NK-92 (cell line): ENCODE results near the gene UBA3.

Source experiments
- DNase-seq: peaks from one replicate; lab custom pipeline; 2025; ENCODE audit not compliant: unreplicated experiment; lab: John Stamatoyannopoulos, UW

The UBA3 gene

DNA sequence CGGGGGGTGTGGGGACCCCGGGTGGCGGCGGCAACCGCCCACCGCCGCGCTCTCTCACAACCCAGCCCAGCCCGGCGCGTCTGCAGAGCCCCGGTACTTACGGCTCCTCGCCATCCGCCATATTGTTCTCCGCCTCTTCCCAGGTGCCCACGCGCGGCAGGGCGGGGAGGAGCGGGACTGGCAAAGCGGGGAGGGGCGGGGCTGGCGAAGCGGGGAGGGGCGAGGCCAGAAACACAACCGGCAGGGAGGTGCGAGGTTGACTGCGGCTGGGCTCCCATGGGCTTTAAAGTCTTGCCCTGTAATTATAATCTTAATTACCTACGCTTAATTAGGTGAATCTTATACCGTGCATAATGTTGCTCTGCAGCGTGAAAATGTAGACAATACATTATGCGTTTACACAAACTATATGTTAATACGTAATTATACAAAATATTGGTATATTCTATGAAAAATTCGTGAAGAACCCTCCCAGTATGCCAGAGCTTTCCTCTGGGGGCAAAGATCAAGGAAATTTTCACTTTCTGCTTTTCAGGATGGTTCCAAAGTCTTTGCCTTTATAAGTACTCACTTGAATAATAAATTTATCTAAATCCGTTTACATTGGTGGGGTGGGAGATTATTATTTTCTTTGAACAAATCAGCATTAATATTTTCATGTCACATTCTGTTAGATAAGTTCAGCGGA lies at the start of gene UBA3:
TSS of gene UBA3 (minus strand) at position 133 of the 688 bp plus-strand sequence. CDS start at position 121, 12 bp downstream.
- DNase-seq: peak; percentile 52

- no peak for DNase-seq
These were observed 49.4 kb upstream of the UBA3 start for GRCh38 chr3:69129531-69129930.

GRCh38 chr3:69128509-69128908 lies 48.3 kb upstream of the UBA3 start:
- DNase-seq: no peak

GRCh38 chr3:69126999-69127398 lies 46.8 kb upstream of the UBA3 start:
- DNase-seq: no peak

DNA sequence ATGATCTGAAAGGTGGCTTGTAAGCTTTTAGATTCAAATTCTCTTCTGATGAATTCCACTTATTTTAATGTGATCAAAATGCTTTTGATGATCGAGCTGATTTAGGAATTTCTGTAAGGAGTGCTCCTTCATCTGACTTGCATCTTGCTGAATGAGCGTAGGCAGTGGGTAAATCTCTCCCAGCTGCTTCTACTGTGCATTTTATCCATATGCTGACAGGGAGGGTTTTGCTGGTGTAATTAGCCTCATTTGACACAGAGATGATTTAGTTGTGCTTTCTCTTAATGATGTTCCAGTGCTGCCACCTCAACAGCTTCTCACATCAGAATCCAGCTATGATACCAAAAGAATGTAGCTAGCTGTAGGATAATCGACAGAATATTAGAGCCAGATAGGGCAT lies 46.1 kb upstream of the UBA3 start:
- DNase-seq: no peak

DNA sequence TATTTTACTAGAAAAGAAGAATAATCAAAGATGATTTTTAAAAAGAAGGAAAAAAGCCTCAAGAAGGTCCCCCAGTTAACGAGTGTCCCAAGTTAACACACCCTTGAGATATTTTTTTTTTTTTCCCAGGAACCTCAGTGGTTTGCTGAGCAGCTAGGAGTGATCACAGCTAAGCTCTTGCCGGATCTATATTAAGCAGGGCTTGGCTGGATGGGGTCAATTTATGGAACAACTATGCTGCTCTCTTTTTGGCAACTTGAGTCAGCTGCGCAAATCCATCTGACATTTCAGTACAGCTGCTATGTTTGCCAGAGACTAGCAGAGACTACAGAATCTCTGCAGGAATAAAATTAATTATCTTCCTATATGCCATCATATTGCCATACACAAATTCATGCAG lies 42.2 kb upstream of the UBA3 start, which contains the start of gene LMOD3:
TSS of gene LMOD3 (minus strand) at position 193 of the 400 bp plus-strand sequence. CDS start 209 bp downstream, outside the sequence.
- no peak for DNase-seq

DNA sequence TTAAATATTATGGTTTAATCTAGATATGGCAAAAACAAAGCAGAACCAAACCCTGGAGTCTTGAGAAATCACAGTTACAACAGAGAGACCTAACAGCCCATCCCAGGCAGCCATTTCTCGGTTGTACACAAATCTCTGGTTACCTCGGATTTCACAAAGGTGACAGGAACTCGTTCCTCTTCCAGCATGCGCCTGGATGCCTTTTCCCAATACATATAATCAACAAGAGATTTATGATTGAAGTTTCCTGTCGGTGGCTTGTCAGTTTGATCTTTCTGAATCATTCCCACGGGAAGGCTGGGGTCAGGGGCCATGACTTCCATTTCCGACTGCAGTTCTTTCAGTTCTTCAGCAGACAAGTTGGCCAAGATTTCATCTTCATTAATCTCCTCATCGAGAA lies 41.8 kb upstream of the UBA3 start:
- no peak for DNase-seq

- DNase-seq: no peak
These were observed 41.3 kb upstream of the UBA3 start for GRCh38 chr3:69121513-69121912.

DNA sequence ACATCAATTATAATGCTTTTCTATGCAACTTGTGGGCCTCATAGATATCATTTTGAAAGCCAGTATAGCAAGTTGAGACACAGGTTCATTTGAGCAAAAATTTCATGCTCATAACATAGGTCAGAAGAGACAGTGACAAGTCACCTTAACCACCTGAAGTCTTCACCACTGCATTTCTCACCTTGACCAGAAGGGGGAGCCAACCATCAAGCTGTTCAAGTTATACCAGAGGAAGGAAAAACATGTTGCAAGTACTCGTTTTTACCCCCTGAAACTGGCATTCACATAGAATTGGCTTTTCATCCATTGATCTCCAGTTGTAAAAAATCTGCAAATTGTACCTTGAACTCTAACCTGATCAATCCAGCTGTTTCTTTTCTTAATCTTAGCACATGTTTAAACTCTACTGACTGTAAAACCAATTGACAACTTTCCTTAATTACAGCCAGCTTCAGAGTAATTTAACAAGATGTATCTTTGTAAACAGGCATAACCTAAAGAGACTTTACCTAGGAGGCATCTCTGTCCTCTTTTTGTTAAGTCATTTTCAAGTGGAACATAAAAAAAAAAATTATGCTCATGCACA lies 40.8 kb upstream of the UBA3 start:
- DNase-seq: peak; percentile 30

GRCh38 chr3:69119681-69120080 lies 39.5 kb upstream of the UBA3 start:
- no peak for DNase-seq

DNA sequence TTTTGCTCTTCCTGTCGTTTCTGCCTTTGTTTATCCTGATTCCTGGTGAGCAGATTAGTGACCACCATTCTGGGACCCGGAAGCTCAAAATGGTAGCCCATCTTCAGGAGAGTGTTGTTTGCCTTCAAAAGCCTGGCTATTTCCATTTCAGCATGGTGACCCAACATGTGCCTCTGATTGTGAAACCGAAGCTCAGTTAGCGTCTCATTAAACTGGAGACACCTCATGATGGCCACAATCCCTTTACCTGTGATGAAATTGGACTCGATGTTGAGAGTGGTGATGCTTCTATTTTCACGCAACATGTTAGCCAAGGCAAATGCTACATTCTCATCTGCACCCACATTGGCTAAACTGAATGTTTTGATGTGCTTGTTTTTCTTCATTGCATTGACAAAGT lies 39.0 kb upstream of the UBA3 start:
- no peak for DNase-seq

- DNase-seq: no peak
These were observed 38.4 kb upstream of the UBA3 start for GRCh38 chr3:69118555-69118954.

GRCh38 chr3:69116897-69117296 lies 36.7 kb upstream of the UBA3 start:
- no peak for DNase-seq

- no peak for DNase-seq
These were observed 36.0 kb upstream of the UBA3 start for GRCh38 chr3:69116162-69116561.

DNA sequence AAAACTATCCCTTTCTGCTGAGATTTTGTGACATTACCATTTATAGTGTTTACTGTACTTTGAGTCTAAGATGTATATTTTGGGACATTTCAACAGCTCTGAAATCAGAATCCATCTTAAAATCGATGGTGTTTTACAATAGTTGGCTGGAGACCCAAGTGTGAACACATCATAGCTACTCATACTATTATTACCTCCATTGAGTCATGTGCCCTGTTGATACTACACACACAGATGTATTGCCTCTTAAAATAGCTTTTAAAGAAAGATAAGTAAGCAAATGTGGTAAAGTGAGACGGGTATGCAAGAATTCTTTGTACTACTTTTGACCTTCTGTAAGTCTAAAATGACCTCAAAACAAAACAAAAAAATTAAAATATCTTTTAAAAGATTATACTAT lies 35.6 kb upstream of the UBA3 start:
- no peak for DNase-seq

DNA sequence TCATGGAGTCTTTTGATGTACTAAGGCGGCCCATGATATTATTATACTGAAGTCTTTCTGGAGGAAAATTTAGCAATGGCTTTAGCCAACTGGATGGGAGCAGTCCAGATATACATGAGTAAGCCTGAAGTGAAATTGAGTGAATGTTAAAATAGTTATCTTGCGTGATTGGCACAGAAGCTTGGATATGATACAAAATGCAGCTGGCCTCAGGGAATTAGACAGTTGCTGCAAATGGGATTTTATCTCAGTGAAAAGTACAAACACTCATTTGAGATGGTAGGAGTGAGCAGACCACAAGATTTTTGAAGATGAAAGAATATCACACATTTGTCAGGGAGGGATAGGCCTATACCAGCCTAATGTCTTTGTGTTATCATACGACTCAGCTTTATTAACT lies 33.4 kb upstream of the UBA3 start:
- no peak for DNase-seq

- no peak for DNase-seq
These were observed 30.9 kb upstream of the UBA3 start for GRCh38 chr3:69110941-69111546.

GRCh38 chr3:69108811-69109210 lies 28.6 kb upstream of the UBA3 start:
- no peak for DNase-seq

- no peak for DNase-seq
These were observed 27.7 kb upstream of the UBA3 start for GRCh38 chr3:69107841-69108240.

- no peak for DNase-seq
These were observed 25.2 kb upstream of the UBA3 start for GRCh38 chr3:69105320-69105719.

DNA sequence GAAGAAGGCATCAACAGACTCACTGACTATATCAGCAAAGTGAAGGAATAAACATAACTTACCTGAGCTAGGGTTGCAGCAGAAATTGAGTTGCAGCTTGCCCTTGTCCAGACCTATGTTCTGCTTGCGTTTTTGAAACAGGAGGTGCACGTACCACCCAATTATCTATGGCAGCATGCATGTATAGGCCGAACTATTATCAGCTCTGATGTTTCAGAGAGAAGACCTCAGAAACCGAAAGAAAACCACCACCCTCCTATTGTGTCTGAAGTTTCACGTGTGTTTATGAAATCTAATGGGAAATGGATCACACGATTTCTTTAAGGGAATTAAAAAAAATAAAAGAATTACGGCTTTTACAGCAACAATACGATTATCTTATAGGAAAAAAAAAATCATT lies 24.4 kb upstream of the UBA3 start:
- no peak for DNase-seq

DNA sequence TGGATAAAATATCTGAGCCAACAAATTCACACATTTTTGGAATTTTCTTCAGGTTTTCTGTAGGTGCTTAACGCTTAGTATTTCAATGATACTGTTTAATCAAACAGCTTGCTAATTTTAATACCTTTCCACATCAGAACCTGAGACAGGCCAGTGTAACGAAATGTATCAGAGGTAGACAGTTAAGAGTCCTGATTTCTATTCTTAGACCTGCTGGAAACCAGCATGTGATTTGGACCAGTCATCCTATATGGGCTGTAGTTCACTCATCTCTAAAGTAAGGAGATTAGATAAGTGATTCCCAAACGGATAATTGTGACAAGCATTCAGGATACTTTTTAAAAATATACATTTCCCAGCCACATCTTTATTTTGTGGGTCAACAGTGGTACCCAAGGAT lies 23.0 kb upstream of the UBA3 start:
- DNase-seq: no peak
